NCI-H1092 (cell line): ENCODE data around the gene BABAM2.
"Not testable (repeated sequence)": the region's sequence is repeated elsewhere in the genome, so short reads cannot be mapped to it uniquely, and the experiment has no call there.

Source experiments
- DNase-seq: peaks from one replicate; lab custom pipeline; 2025; lab: John Stamatoyannopoulos, UW

Gene BABAM2

DNA sequence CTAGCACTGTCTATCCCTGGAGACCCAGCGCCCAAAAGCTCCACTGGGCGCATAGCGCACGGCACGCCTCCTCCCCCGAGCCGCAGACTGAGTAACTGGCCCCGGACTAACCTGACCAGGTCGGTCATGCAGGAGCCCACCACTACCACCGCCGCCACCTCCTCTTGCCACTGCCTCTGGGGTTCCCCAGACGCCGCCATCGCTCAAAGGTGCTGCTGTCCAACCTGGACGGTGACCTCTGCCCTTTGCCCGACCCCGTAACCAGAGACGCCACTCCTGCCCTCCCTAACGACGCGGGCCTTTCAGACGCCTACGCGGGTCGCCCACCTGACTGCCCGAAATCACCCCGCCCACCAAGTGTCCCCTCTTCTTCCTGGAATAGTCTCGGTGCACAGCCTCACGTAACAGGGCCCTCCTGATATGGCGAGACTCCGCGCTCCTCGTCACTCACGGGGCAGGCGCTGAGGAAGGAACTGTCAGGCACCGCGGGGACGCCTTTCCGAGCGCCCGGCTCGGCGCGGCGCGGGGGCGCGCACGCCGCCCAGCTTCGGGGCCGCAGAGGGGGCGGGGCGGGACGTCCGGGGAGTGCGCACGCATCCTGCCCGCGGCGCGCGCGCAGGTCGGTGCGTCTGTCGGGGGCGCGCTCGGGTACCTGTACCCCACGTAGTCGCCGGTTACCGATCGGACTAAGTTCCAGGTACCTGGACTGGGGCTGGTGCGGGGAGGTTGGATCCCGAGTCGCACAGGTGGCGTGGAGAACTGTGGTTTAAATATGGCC lies at the start of gene BABAM2, which contains the start of gene RBKS:
TSS of gene BABAM2 (plus strand) at position 584 of the 778 bp plus-strand sequence. CDS start 3,828 bp downstream, outside the sequence.
TSS of gene RBKS (minus strand) at position 242 of the 778 bp plus-strand sequence. CDS start at position 200, 42 bp downstream.
- DNase-seq = peak; percentile 54

DNA sequence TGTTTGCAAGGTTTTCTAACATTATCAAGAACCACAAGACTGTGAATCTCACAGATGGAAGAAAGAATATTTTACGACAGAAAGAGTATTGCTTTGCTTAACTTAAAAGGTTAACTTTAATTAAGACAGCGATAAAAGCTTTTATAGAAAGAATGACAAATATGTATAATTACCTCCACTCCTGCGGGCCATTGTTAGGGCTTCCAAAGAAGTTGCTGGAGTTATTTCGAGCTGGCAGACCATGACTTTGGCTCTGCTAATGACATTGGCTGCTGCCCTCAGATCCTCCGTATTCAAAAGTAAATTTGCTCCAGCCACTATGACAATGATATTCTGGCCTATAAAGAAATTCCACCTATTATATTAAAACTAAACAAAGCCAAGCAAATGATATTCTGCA lies 47.6 kb upstream of the BABAM2 start:
- no peak for DNase-seq

DNA sequence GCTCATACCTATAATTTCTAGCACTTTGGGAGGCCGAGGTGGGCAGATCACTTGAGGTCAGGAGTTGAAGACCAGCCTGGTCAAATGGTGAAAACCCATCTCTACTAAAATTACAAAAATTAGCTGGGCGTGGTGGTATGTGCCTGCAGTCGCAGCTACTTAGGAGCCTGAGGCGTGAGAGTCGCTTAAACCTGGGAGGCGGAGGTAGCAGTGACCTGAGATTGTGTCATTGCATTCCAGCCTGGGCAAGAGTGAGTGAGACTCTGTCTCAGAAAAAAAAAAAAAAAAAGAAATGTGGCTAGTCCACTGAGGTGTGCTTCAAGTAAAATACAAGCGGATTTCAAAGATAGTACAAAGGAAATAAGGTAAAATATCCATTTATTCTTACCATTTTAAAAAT lies 46.5 kb upstream of the BABAM2 start:
- no peak for DNase-seq

DNA sequence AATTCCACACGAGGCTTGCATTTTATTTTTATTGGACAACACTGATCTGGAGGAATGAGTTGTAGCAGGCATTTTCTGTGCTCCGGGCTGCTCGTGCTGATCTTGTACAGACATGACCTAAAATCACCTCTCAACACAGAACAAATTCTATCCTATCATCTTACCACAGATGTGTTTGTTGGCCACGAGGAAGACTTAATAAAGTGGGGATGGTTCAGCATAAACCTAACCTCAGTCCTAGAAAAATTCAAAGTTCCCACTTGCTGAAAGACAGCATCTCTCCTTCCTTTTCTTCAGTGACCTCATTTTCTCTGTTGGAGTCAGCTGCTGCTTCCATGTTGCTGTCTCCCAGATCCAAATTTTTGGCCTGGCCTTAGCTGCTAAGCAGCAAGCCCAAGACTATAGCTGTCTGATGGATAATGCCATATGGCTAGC lies 45.7 kb upstream of the BABAM2 start:
- DNase-seq = no peak

DNA sequence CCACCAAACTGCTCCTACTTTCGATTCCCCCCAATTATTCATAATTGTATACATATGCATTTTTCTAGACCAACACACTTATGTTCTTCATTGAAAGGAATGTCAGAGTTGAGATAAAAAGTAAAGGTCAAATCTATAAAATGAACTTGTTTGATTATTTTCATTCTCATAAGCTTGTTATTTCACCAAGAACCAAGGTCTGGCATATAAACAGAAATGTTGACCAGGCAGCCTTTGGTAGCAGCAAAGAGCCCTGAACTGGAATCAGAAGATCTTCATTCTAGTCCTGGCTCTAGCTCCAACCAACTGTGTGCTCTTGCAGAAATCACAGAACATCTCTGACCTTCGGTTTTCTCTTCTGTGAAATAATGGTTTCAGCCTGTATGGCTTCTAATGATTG lies 43.2 kb upstream of the BABAM2 start:
- DNase-seq = no peak

DNA sequence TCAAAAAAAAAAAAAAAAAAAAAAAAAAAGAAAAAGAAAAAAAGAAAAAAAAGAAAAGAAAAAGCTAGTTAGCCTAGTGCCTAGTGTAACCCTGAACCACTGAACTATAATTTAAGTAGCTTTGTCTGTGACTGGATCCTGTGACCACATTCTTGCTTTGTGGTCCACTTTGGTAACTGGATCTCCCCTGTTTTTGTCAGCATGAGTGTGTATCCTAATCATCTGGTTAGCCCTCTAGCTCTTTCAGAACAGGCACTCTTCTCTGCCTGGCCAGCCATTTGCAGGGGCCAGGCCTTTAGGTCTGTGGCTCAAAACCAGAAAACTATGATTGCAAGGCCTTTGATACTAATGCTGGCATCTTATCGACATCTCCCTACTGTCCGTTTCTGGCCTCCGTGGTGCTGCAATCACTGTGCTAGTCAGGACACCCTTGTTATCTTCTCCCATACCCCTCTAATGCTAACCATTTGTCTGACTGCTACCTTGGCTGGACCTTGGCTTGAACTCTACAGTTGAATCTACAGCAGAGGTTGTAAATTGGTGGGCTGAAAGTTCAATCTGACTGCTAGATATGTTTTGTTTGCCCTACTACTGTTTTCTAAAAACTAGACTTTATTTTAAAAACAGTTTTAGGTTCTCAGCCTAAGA lies 40.8 kb upstream of the BABAM2 start:
- no peak for DNase-seq

DNA sequence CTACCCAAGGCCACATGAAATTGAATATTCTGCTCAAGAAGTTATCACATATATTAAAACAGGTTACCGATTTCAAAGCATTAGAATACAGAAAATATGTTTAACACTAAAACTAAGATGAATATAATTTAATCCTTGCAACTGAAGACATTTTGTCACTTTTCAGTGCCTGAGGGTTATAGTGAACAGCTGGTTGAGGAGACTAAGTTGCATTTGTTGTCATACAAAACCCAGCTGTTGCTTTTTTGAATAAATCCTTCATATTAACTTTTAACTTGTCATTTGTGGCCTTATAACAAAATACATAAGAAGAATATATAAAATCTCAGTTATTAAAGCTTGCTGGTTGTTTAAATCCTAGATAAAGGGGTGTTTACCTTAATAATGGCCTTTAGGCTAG lies 37.8 kb upstream of the BABAM2 start:
- no peak for DNase-seq

DNA sequence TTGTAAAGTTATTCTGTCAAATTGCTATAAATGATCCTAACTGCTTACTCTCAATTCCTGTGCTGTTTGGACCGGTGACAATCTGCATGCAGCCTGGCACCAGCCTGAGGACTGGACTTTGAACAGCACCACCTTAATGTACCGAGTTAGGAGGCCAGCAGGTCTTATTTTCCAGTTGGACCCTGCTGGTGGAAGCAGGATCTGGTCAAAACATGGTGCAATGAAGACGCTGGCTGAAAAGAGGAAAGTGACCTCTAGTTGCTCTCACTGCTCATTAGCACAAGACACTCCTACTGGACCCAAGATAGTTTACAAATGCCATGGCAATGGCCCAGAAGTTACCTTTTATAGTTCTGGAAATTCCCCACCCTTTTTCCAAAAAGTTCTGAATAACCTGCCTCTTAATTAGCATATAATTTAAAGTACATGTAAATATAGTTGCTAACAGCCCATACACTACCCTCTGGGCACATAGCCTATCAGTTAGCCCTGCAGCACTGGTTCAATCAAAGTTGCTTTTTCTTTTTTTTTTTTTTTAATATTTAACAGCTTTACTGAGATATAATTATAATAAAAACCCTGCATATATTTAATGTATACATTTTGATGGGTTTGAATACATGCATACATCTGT lies 36.2 kb upstream of the BABAM2 start:
- DNase-seq = no peak

DNA sequence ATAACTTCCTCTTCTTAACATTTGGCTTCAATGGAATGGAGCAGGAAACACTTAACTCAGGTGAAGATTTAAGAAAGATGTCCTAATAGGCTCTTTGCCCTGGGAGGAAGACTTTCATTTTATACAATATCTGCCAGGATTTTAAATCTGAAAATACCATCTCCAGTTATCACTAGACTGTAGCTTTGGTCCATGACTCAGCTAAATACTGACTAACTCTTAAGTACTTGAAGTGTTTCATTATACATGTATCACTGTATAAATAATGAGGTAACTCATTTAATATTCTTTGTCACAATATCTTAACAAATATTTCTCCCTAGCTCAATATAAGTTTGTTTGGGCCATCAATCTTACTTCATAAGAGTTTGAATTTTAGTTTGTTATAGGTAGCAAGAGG lies 35.1 kb upstream of the BABAM2 start:
- no peak for DNase-seq

DNA sequence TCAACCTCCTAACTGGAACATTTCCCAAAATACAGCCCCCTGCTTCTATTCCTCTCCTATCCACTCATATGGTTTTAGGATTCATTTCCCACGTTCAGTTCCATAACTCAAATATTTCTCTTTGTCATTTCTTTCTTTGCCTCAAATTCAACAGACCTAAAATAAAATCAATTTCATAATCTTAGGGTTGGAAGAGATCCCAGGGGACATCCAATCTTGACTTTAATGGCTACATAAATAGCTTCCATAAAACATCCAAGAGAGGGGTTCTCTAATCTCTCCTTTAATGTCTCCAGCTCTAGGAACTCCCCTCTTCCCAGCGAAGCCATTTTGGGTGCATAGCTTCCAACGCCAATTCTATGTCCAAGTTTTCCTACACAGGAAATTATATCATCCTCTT lies 34.1 kb upstream of the BABAM2 start:
- DNase-seq = no peak

DNA sequence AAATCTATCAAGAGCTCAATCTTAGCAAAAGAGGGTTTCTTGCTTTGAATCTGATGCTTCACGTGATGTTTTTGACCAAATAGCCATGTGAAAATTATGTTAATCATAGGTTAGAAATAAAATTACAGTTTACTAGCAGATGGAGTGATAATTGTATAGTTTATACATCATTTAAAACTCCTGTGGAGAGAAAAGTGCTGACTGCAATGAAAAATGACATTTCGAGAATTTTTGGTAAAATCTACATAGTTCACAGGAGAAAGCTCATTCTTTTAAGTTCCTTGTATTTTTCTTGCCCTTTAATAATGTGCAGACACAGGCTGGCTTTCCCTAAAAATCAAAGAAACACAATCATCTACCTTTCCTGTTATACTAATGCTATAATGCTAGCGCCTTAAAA lies 33.6 kb upstream of the BABAM2 start:
- no peak for DNase-seq

DNA sequence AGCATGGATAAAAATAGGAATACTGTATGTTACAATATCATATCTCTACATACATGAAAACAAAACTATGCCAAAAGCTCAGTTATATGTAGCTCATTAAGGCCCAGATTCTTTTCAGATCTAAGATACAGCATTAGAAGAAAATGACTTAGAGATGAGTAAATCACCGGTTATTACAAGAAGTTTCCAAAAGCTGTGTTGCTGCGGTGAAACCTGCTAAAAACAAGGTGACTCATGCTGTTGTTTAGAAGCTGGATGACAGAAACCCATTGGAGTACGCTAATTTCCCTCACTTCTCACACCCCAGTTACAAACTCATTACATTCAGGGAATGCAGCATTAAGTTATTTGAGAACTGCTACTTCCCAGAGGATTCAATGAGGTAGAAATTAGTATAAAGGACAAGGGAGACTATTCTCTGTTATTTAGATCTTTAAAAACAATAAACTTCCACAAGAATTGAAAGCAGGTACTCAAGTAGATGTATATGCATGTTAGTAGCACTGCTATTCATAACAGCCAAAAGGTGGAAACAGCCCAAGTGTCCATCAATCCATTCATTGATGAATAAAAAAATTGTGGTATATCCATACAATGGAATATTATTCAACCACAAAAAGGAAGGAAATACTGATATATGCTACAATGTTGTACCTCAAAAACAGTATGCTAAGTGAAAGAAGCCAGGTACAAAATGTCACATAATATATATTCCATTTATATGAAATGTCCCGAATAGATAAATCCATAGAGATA lies 32.9 kb upstream of the BABAM2 start:
- DNase-seq = no peak

DNA sequence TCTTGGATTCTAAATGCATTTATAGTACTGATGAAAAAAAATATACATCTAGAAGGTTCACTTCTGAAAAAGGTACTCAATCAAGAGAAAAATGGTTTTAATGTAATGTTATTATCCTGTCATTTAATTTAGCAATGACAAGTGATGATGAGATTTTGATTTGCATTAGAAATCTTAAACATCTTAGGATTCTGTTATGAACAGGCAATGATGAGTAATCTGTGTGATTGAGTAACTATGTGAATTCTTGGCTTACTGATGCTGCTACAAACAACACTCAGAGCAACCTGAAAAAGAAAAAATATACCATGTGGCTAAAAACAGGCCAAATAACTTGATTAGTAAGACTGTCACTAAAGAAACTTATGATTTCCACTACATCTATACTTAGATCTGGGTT lies 30.4 kb upstream of the BABAM2 start:
- no peak for DNase-seq

DNA sequence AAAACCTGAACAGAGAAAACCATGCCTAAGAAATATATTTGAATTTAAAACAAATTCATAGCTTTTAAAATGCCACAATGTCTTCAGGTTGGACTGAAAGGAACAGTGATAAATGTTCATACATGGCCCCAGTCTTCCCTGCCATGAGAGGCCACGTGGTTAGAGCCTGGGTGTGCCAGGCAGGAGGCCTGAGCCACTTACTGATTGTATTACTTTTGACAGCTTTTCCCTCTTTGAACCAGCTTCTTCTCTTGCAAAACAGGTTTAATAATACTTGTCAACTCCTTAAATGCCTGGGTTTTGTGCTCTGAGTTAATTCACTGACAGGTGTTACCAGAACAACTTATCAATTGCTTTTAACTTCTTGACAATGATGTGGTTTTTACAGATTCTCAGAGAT lies 27.4 kb upstream of the BABAM2 start:
- DNase-seq = no peak

DNA sequence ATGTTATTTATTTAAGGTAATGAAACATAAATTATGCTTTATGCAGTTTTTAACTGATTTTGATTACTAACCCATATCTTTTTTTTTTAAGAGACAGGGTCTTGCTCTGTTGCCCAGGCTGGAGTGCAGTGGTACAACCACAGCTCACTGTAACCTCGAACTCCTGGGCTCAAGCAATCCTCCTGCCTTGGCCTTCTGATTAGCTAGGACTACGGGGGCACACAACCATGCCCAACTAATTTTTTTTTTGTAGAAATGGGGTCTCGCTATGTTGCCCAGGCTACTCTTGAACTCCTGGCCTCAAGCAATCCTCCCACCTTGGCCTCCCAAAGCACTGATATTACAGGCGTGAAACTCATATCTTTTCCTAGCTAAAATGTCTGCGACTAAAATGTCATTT lies 26.6 kb upstream of the BABAM2 start:
- DNase-seq = not testable (repeated sequence)

DNA sequence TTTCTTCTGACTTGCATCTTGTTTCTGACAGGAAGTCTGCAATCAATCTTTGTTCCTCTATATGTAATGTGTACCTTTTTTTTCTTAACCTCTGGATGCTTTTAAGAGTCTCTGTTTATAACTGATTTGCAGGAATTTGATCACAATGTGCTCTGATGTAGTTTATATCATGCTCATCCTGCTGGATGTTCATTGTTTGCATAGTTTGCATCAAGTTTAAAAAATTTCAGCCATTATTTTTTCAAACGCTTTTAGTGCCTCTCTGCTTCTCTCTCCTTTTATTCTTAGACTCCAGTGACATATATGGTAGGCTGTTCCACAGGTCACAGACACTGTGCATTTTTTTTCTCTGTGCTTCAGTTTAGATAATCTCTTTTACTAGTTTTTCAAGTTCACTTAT lies 24.3 kb upstream of the BABAM2 start:
- DNase-seq = no peak

DNA sequence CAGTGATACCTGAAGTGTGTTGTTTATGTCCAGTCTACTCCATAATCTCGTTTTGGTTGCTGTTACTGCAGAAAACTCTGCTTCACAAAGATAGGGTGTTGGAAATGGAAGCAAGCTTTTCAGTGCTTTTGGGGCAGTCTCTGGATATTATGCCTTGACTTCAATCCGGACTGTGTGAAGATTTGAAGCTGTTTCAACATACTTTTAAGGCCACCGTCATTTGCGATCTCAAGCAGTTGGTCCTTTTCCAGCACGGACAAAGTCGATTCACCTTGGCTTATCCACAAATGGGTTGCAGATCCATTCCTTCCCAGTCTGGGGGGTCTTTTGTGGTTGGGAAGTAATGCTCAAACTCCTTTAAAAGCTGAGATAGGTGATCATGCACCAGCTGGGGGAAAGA lies 20.8 kb upstream of the BABAM2 start:
- DNase-seq = no peak

DNA sequence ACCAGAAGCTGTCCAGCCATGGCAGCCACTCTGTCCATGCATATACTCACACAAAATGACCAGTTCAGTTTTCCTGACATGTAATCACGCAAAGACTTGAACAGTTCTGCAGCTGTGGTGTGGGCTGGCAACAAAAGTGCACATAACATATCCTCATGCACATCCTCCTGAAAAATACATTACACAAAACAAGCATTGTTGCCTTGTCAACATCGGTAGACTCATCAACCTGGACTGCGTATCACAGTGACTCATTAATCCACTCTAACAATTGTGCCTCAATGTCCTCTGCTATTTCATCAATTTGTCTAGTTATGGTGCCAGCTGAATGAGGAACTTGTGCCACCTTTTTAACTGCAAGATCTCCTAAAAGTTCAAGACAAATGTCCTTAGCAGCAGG lies 19.8 kb upstream of the BABAM2 start:
- DNase-seq = no peak

DNA sequence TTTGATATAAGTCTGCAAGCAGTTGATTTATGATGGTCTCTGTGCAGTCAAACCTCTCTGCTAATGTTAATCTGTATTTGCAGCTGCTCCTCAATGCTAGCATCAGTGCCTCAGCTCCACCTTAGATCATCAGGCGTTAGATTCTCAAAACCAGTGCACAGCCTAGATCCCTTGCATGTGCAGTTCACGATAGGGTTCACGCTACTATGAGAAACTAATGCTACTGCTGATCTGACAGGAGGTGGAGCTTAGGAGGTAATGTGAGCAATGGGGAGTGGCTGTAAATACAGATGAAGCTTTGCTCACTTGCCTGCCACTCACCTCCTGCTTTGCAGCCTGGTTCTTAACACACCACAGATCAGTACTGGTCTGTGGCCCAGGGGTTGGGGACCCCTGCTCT lies 18.7 kb upstream of the BABAM2 start:
- DNase-seq = no peak

DNA sequence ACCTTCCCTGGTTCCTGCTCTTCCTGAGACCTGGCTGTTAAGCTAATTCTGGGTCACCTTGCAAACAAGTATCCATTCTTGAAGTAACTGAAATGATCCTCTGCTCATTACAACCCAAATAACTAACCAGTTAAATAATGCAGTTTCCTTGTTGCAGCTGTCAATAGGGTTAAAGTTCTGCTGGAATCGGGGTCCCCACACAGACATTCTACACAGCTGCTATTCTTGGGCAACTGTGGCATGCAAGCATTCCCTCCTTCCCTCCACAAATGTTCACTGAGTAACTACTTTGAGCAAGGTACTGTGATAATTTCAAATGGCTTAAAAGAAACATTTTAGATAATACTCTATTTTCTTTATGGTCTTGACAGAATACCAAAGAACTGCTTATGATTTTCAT lies 17.4 kb upstream of the BABAM2 start:
- no peak for DNase-seq

DNA sequence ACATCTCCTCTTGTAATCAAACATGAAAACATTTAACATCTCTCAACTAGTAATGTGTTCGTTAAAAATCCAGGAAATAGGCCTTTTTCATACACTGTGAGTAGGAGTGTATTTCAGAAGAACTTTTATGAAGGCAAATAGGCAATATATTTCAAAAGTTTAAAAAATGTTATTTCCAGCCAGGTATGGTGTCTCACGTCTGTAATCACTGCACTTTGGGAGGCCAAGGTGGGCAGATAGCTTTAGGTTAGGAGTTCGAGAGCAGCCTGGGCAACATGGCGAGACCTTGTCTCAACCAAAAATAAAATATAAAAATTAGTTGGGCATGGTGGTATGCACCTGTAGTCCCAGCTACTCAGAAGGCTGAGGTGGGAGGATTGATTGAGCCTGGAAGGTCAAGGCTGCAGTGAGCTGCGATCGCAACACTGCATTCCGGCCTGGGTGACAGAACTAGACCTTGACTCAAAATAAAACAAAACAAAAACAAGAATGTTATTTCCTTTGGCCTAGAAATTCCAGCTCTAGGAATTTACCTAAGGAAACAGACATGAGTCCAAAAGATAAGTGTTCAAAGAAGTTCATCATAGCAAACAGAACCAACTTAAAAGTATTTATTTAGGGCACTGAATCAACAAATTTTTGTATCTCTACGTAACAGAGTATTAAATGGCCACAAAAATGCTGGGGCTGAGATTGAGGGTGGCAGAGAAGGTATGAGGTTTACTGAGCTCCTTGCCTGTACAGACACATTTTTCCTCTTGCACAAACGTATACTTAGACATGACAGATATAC lies 15.2 kb upstream of the BABAM2 start:
- no peak for DNase-seq

DNA sequence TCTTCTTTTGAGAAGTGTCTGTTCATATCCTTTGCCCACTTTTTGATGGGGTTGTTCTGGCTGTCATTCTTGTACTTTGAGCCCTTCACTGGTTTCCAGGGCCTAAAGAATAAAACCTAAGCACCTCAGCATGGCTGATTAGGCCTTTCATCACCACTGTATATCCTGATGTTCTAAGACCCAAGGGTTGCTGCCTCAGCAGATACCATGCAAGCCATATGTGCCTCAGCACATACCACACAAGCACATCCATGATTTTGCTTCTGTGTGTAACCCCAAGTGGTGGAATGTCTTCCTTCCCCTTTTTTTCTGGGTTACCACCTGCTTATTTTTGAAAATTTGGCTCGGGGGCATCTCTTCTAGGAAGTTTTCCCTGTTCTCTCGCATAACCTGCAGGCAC lies 11.7 kb upstream of the BABAM2 start:
- no peak for DNase-seq
